G401 (cell line): ENCODE data around the gene PDE8B. TPM values are rescaled to one million over a fixed set of nuclear protein-coding genes. Genes with fewer than 3 reads are reported as not detected.

Experiments used
- DNase-seq: peaks from one replicate; pipeline ENCODE4 v3.0.0-alpha.2; 2015; ENCODE audit warnings: low spot score
- in situ Hi-C: cut with HindIII; loops from 2 replicates; pipeline ENCODE4 v1.10.0; 2016; ENCODE audit warnings: low sequenced_read_pairs, mixed read lengths
- total RNA-seq: library from RNA; depleted of rRNA; stranded (reverse); fragments of >200 nt; shearing (Covaris generic); gene quantifications from 2 replicates; pipeline ENCODE4 v1.2.3, GENCODE V29; 2014

The PDE8B gene
- total RNA-seq, 1 experiment from 2014 or later: 5.6 TPM

DNA sequence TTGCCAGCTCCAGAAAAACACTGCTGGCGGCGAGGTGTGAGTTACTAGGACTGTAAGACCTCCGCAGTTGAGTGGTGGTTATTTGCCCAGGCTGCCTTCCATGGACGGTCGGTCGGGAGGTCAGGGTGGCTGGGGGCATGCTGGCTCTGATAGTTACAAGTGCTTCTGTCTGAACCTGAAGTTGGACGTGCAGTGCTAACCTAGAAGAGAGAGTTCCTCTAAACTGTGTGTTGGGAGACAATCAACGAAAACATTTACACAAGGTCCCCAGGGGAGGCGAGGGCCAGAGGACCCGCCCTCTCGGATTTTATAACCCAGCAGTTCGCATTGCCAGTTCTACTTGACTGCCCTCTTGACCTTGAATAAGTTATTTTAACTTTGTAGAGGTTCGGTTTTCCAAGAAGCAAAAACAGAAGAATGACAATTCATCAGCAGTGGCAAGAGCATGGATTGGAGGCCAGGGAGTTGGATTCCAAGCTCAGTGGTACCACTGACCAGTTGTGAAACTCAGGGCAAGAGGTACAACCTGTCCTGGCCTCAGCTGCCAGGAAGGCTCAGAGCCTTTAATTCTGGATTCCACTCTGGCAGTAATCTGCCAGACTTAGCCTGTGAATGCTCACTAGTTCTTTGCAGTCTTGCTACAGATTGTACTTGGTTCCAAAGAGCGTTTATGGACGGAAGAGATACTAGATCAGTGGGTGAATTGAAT lies 28.7 kb upstream of the PDE8B start:
- in situ Hi-C loops: no loop called here
- no peak for DNase-seq

DNA sequence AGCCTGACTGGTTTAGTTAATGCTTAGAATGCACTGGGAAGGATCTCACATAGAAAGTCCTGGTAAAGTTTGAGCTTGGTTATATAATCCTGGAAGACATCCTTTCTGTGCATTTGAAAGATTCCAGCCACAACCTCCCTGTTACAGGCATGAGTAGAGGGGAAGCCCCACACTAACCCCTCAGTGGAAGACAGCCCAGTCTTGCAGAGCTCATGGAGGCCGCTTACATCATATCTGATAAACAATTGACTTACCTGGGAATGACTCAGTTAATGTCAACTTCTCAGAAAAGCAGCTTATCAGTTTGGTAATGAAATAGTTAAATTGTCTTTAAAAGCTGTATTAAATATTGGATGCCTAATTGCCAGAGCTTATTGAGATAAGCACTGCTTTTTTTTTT lies 28.1 kb upstream of the PDE8B start:
- in situ Hi-C loops: no loop called here
- DNase-seq: no peak

DNA sequence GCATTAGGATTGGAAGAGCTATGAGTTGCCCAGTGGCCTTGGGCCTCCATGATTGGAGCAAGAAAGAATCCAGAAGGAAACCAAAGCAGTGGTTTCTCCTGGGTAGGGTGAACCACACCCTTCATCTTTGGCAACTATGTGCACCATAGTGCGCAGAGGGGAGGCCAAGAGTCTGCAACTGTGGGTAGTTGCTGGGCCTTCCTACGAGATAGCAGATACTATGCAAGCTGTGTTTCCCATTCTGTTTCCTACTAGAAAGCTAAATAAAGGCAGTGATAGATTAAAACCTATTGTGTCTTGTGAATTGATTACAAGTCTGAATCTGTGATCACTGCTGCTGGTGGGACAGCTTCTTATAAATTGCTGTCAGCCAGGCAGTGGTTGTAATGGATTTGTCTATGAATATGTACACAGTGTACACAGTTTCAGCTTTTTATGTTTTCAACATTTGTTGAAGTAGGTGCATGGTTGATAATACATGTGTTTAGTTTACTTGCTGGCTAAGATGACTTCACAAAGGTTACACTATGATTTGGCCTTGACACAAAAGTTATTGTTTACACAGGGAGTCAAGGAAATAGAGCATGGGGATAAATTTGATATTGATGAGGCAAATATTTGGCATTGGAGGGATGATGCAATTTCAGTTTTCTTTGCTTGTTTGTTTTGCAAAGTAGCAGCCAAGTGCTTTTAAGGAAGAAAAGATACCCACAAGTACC lies 23.7 kb upstream of the PDE8B start:
- DNase-seq: no peak
- in situ Hi-C loops: no loop called here

DNA sequence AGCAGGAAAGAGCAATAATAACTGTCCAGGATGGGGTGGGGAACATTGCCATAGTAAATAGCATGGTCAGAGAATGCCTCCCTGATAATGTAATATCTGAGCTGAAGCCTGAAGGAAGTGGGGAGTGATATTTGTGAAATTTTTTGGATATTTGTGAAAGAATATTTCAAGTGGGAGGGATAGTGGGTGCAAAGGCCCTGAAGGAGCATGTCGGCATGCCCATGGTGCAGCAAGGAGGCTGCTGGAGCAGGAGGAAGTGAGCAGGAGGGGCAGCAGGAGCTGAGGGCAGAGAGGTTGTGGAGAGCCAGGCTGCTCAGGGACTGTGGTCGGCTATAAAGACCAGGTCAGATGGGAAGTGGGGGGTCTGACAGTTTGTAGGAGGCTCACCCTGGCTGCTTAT lies 21.1 kb upstream of the PDE8B start:
- no peak for DNase-seq
- in situ Hi-C loops: no loop called here

DNA sequence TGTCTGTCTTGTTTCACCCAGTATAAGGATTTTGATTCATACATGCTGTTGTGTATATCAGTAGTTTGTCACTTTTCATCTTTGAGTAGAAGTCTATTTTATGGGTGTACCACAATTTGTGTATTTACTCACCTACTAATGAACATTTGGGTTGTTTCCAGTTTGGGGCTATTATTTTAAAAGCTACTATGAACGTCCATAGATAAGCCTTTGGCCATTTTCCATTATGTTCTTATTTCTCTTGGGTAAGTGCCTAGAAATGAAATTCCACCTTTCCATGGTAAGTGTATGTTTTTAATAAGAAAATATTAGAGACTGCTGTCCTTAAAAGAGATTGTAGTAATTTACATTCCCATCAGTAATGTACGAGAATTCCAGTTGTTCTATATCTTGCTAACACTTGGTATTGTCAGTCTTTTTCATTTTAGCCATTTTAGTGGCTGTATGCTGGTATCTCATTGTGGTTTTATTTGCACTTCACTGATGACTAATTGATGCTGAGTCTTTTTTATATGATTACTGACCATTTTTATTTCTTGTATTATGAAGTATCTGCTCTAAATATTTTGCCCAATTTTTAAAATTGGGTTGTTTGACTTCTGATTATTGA lies 17.9 kb upstream of the PDE8B start:
- in situ Hi-C loops: no loop called here
- no peak for DNase-seq

DNA sequence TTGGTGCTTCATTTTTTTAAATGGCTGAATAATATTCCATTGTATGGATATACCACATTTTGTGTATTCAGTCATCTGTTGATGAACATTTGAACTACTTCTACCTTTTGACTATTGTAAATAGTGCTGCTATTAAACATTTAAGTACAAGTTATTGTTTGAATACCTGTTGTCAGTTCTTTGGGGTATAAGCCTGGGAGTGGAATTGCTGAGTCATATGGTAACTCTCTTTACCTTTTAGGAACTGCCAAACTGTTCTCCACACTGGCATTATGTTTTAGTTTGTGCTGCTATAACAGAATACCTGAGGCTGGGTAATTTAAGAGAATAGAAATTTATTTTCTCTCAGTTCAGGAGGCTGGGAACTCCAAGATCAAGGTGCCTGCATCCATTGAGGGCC lies 15.7 kb upstream of the PDE8B start:
- DNase-seq: no peak
- in situ Hi-C loops: no loop called here

DNA sequence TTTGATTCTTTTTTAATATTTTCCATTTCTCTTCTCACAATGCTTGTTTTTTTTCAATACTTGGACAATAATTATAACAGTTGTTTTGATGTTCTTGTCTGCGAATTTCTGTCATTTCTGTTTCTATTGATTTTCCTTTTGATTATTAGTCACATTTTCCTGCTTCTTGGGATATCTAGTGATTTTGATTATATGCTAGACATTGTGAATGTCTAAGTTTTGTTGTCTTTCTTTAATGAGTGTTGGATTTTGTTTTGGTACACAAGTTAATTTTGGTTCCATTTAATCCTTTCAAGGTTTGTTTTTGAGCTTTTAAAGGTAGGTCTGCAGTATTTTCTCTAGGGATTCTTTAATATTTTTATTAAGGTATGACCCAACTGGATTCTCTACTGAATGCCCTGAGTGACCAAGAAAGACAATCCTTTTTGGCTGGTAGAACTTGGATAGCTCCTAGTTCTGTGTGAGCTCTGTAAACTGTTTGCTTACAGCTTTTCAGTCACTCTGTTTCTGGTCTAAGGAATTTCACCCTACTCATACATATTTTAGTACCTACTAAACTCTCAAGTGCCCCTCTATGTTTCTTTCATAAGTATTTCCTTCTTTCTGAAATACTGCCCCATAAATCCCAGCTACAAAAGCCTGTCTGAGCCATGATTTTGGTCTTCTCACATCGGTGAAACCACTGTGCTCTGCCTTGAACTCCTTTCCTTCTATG lies 12.5 kb upstream of the PDE8B start:
- in situ Hi-C loops: no loop called here
- no peak for DNase-seq

DNA sequence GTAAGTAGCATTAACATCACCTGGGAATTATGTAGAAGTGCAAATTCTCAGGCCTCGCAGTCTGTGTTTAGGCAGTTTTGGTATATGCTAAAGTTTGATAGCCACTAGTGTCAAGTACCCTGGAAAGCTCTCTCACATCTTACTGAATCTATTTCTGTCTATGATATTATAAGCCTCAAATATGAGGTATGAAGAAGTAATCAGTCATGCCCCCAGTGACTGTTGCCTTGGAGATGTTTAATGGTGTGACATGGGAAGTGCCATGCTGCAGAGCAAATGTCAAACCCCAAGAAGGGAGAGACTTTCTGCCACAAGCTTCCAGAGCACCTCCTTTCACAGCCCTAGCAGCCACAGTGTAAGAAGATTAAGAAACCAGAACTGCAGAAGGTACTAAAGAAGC lies 9.8 kb upstream of the PDE8B start:
- no peak for DNase-seq
- in situ Hi-C loops: no loop called here

DNA sequence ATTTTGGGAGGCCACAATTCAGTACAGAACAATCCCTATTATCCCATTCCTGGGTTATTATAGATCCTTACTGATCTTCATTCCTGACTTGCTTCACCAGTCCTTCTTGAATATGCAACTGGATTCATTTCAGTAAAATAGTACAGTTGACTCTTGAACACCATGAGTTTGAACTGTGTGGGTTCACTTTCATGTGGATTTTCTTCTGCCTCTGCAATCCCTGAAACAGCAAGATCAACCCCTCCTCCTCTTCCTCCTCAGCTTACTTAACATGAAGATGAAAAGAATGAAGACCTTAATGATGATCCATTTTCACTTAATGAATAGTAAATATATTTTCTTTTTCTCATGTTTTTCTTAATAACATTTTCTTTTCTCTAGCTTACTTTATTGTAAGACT lies 8.3 kb upstream of the PDE8B start:
- no peak for DNase-seq
- in situ Hi-C loops: no loop called here

DNA sequence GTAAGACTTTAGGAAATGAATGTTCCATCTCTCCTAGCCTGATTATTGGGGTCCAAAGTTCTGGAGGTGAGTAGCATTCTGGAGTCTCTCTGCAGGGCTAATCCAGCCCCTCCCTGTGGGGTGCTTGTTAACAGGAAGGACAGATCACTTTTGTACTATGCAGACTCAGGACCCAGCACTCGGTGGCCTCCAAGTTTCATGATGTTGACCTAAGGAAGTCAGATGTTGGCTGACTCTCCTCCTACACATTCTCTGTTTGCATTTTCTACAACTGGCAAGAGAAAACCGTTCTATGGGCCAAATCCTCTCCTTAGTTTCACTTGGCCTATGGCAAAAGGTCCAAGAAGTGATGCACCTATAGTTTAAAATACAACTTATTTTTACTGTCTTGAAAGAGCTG lies 5.5 kb upstream of the PDE8B start:
- in situ Hi-C loops: no loop called here
- DNase-seq: no peak

DNA sequence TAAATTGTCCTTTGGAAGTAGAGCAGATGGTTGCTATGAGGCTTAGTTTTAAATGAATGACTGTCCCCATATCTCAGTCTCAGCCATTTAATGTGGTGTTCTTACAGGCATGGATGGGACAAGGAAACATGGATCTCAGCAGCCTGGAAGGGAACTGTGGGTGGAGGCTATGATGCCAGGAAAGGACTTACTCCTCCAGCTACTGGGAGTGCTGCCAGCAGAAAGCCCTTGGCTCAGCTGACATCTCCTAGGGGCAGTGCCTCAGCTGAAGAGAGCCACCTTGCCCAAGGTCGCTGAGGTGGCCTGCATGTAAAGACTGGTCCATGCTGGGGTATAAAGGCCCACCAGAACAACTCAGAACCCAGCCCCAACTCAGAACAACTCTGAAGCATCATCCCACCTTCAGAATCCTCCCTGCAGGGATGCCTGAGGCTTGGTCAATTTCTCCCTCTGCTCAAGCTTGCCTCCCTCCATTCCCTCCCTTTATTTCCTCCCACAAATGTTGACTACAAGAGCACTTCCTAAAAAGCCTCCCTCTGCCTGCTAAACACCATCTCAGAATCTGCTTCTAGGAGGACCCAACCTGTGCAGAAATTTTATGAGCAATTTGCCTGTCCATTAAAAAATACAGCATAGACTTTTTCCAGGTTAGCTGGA lies 1.8 kb upstream of the PDE8B start:
- in situ Hi-C loops: no loop called here
- DNase-seq: no peak

DNA sequence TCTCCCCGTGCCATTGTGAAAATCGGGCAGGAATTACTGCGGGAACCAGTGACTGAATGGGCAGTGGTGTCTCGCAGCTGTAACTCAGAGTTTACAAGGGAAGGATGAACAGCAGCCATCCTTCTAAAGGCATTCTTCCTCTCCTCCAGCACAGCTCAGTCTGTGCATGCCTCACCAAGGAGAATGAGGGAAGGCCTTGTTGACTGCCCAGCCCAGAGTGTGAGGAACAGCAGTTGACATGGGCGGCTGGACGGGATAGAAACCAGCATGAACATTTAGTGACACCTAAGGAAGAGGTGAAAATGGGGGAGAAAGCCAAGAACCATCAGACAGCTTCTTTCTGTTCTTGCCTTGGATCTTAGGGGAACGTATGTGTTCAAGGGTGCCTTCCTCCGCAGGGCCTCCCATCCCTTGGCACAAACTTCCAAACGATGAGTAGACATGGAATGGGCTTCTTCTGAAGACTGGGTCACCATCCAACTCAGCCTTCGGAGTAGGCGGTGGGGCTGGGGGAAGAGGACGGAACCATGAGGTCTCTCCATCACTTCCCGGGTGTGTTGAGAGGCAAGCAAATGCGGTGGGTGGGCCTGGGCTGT lies 887 bp upstream of the PDE8B start:
- in situ Hi-C loops: no loop called here
- no peak for DNase-seq

DNA sequence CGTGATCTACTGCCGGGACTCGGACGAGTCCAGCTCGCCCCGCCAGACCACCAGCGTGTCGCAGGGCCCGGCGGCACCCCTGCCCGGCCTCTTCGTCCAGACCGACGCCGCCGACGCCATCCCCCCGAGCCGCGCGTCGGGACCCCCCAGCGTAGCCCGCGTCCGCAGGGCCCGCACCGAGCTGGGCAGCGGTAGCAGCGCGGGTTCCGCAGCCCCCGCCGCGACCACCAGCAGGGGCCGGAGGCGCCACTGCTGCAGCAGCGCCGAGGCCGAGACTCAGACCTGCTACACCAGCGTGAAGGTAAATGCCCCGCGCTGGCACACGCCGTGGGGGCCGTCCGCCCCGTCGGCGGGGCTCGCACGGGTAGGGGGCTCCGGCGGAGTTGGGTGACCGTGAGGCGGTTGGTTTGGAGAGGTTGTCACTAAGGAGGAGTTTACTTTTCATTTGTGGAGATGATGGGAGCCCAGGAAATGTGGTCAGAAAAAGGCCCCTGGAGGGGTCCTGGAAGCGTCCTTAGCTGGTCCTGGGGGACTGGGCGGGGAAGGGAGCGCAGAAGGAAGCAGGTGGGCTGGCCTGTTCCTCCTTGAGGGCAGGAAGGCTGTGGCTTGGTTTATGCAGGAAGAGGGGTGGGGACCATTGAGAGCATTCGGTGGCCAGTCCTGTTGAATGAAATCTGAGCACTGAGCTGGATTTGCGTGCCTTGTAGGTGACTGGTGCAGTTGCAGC lies 647 bp downstream of the PDE8B start:
- no peak for DNase-seq
- in situ Hi-C loops: no loop called here

DNA sequence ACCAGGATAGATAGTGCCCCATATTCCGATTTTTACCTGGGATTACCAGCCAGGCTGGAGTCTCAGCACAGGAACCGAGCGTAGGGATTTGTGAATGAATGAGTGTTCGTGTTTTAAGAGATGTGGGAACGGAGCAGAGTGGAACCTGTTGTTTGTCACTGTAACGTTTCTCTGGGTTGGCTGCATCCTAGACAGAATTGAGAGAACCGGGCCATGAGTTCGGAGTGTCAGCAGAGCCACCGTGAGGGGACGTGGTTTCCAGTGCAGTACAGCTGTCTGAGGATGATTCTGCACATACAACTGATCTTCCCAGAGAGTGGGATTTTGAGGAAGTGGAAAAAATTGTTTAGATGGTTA lies 1.2 kb downstream of the PDE8B start:
- in situ Hi-C loops: no loop called here

DNA sequence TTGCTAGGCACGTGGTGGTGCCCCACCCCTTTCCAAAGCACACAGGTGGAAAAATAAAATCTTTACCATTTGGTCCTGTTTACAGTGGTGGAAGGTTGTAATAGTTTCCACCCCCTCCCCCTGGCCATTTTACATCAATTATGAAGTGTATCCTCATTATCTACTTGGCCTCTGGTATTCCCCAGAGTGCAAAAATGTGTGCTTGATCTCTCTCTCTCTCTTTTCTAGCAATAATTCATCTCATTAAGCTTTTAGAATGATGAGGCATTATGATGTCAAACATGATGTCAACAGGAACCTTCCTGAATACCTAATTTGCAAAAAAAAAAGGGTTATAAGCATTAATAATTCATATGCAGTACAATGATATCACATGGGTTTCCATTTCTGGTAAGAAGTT lies 3.1 kb downstream of the PDE8B start:
- no peak for DNase-seq
- in situ Hi-C loops: no loop called here

More for the DNA sequence above, 1.2 kb downstream of the PDE8B start:
- no peak for DNase-seq

DNA sequence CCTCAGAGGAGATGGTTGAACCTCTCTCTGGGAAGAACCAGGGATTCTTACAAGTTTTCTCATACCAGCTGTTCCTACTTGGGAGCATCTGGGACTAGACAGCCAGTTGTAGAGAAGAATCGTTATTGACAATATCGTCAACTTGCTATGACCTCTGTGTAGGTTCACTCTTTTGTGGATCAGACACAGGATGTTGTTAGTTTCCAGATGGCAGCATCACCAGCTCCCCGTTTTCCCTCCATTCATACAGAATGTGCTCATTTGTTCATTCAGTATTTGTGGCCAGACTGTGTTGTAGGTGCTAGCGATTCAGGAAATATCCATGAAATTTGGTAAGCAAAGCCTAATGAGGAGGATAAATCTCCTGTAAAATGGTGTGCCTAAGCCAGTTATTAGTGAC lies 3.7 kb downstream of the PDE8B start:
- in situ Hi-C loops: no loop called here
- no peak for DNase-seq

DNA sequence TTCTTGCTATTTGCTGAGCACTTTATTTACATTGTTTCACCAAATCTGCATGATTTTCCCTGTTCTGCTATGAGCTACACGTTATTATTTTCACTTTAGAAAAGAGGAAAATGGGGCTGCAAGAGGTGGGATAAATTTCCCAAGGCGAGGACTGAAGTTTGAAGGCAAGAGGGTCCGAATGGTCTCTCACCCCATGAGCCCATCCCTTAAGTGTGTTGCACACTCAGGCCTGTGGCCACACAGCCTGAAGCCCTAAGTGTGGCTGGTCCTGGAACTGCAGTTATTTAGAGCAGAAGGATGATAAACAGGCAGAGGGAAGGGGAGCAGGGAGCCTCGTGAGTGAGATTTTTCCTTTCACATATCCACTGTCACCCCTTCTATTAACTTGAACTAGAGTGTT lies 7.8 kb downstream of the PDE8B start:
- no peak for DNase-seq
- in situ Hi-C loops: no loop called here

DNA sequence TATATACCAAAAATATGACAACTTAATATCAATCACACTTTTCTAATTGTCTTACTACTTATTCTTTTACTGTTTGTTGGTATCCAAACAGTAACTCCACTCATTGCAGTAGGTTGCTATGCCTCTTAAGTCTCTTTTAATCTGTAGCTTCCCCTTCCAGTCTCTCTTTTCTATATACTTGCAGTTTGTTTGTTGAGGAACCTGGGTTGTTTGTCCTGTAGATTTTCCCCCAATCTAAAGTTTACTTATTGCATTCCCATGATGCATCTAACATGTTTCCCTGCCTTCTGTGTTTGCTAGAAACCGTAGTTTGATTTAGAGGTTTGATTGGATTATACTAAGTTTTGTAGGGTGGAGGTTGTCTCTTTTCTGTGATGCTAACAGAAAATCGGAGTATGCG lies 10.6 kb downstream of the PDE8B start:
- in situ Hi-C loops: no loop called here
- no peak for DNase-seq

DNA sequence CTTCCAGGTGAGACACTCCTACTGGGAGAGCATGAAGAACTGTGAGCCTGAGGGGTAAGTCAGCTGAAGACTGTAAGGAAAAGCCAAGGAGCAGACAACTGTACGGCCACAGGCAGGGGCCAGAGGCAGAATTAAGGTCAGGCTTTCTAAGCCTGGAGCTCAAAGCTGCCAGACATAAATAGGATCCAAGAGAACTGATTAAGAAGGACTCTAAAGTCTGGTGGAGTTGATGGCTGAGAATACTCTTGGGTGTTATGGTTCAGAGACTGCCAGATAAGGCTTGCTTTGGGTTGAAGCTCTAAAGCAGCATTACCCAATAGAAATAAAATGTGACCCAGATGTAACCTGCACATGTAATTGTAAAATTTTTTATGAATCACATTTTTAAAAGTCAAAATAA lies 12.2 kb downstream of the PDE8B start:
- in situ Hi-C loops: no loop called here
- no peak for DNase-seq
